ENCODE data around the gene SLC47A2. TPM values are rescaled to one million over a fixed set of nuclear protein-coding genes. Genes with fewer than 3 reads are reported as not detected.
A peak's percentile ranks its signal among the peaks of the same experiment; 100 is the strongest.

The SLC47A2 gene
- polyA plus RNA-seq, 1 donor (not counting 4 experiments of a cell fraction or from before 2014, with no cell fraction given) = 0.88 TPM

- H3K79me2 ChIP-seq (ENCODE audit: control insufficient read depth, insufficient read depth, low read length) = peaks cover 14% of the 10 kb centered on the region
- TF ChIP-seq EZH2 (IDR thresholded peaks at IDR 0.05; ENCODE audit: low read length) (no peak), CTCF (optimal IDR thresholded peaks at IDR 0.05 in 1 of 3, IDR thresholded peaks at IDR 0.05 in 1 of 3, conservative IDR thresholded peaks at IDR 0.05 in 1 of 3; ENCODE audit: extremely low read depth in 1 of 3, insufficient read depth in 2 of 3, low read length in 3 of 3) (no peak)
- DNase-seq (ENCODE audit: low read depth, low spot score) (no peak), FAIRE-seq (no peak)
- H3K9ac ChIP-seq (ENCODE audit: control insufficient read depth, extremely low read depth, insufficient read depth, low read length) = peak overlapping the region; percentile 85
- H4K20me1 ChIP-seq (ENCODE audit: control insufficient read depth, extremely low read depth, insufficient read depth, low read length) = no peaks in the 10 kb centered on the region
- H3K27ac ChIP-seq (ENCODE audit: control insufficient read depth, insufficient read depth, low read length) = peak overlapping the region; percentile 45
- peak overlapping the region in 2 of 3 experiments; percentile 85 to 91 for H3K4me3 ChIP-seq (ENCODE audit: control insufficient read depth in 2 of 3, extremely low read depth in 1 of 3, insufficient read depth in 2 of 3, low read depth in 1 of 3, low read length in 3 of 3)
- peaks cover under 1% of the 10 kb centered on the region for H3K9me1 ChIP-seq (ENCODE audit: control insufficient read depth, extremely low read depth, insufficient read depth, low read length)
- H3K27me3 ChIP-seq (ENCODE audit: control insufficient read depth, extremely low read depth, insufficient read depth, low read length) = no peaks in the 10 kb centered on the region
- H2AFZ ChIP-seq (ENCODE audit: control insufficient read depth, low read length) = peak overlapping the region; percentile 24
- peaks cover 50% of the 10 kb centered on the region for H3K4me1 ChIP-seq (ENCODE audit: control insufficient read depth, extremely low read depth, insufficient read depth, low read length)
- no peaks in the 10 kb centered on the region for H3K9me3 ChIP-seq (ENCODE audit: control insufficient read depth, low read depth, low read length)
- dilution Hi-C loops (cut with MboI; ENCODE audit: extremely low pct_ligation_motif_present, low sequenced_read_pairs) = loop anchor here (25.0 kb wide), 1 partner anchor 289 kb away; the partner anchor contains the start of gene B9D1
- H3K4me2 ChIP-seq (ENCODE audit: control insufficient read depth, extremely low read depth, insufficient read depth, low read depth, low read length) = peak overlapping the region; percentile 95
- H3K36me3 ChIP-seq (ENCODE audit: control insufficient read depth in 2 of 2, extremely low read depth in 1 of 2, insufficient read depth in 2 of 2, low read length in 2 of 2) = peaks cover 4 to 5% of the 10 kb centered on the region in 2 experiments
Measured at GRCh38 chr17:19650826-19651225, 65.6 kb downstream of the SLC47A2 start.

- Histone ChIP-seq H2AFZ (ENCODE audit: control insufficient read depth, low read length) (peak overlapping the region; percentile 84), H4K20me1 (ENCODE audit: control insufficient read depth, extremely low read depth, insufficient read depth, low read length) (no peaks in the 10 kb centered on the region), H3K27me3 (ENCODE audit: control insufficient read depth, extremely low read depth, insufficient read depth, low read length) (no peaks in the 10 kb centered on the region), H3K9ac (ENCODE audit: control insufficient read depth, extremely low read depth, insufficient read depth, low read length) (peak overlapping the region; percentile 85), H3K4me1 (ENCODE audit: control insufficient read depth, extremely low read depth, insufficient read depth, low read length) (peaks cover 55% of the 10 kb centered on the region), H3K4me2 (ENCODE audit: control insufficient read depth, extremely low read depth, insufficient read depth, low read depth, low read length) (peak overlapping the region; percentile 95), H3K79me2 (ENCODE audit: control insufficient read depth, insufficient read depth, low read length) (peaks cover 14% of the 10 kb centered on the region), H3K4me3 (ENCODE audit: control insufficient read depth in 2 of 3, extremely low read depth in 1 of 3, insufficient read depth in 2 of 3, low read depth in 1 of 3, low read length in 3 of 3) (peak overlapping the region; percentile 78 to 91 (median 85)), H3K9me1 (ENCODE audit: control insufficient read depth, extremely low read depth, insufficient read depth, low read length) (no peaks in the 10 kb centered on the region), H3K36me3 (ENCODE audit: control insufficient read depth in 2 of 2, extremely low read depth in 1 of 2, insufficient read depth in 2 of 2, low read length in 2 of 2) (no peaks in the 10 kb centered on the region), H3K27ac (ENCODE audit: control insufficient read depth, insufficient read depth, low read length) (peak overlapping the region; percentile 70), H3K9me3 (ENCODE audit: control insufficient read depth, low read depth, low read length) (no peaks in the 10 kb centered on the region)
- TF ChIP-seq CTCF (optimal IDR thresholded peaks at IDR 0.05 in 1 of 3, IDR thresholded peaks at IDR 0.05 in 1 of 3, conservative IDR thresholded peaks at IDR 0.05 in 1 of 3; ENCODE audit: extremely low read depth in 1 of 3, insufficient read depth in 2 of 3, low read length in 3 of 3) (no peak), EZH2 (IDR thresholded peaks at IDR 0.05; ENCODE audit: low read length) (no peak)
- FAIRE-seq (no peak), DNase-seq (ENCODE audit: low read depth, low spot score) (no peak)
- dilution Hi-C loops (cut with MboI; ENCODE audit: extremely low pct_ligation_motif_present, low sequenced_read_pairs) = no loop called here
Measured at GRCh38 chr17:19649274-19649541, 67.2 kb downstream of the SLC47A2 start.
